RWPE1 (cell line): ENCODE results near the gene KLRK1.
"Not testable (repeated sequence)": the region's sequence is repeated elsewhere in the genome, so short reads cannot be mapped to it uniquely, and the experiment has no call there.

ENCODE experiments used
- CTCF ChIA-PET: fragments of 350-600 bp; sonication (Branson Sonifier 250); formaldehyde crosslinking; extraction: SDS; loops from one replicate; lab custom pipeline; 2021; lab: Yijun Ruan, JAX
- POLR2A ChIA-PET: fragments of 400-600 bp; formaldehyde crosslinking; extraction: SDS; loops from one replicate; lab custom pipeline; 2020; ENCODE audit warnings: antibody characterized with exemption; ENCODE audit not compliant: low non-redundant PET; lab: Yijun Ruan, JAX
- DNase-seq: peaks from one replicate; pipeline ENCODE4 v3.0.0; 2012; ENCODE audit warnings: low spot score
- H3K27ac ChIP-seq: fragments of 450-650 bp; 2 replicates; pipeline ENCODE4 v1.5.1; 2017
- CTCF ChIP-seq: fragments of 450-650 bp; conservative IDR thresholded peaks from 2 replicates; pipeline ENCODE4 v1.5.1; 2017; ENCODE audit warnings: low read depth, mild to moderate bottlenecking

Gene KLRK1

DNA sequence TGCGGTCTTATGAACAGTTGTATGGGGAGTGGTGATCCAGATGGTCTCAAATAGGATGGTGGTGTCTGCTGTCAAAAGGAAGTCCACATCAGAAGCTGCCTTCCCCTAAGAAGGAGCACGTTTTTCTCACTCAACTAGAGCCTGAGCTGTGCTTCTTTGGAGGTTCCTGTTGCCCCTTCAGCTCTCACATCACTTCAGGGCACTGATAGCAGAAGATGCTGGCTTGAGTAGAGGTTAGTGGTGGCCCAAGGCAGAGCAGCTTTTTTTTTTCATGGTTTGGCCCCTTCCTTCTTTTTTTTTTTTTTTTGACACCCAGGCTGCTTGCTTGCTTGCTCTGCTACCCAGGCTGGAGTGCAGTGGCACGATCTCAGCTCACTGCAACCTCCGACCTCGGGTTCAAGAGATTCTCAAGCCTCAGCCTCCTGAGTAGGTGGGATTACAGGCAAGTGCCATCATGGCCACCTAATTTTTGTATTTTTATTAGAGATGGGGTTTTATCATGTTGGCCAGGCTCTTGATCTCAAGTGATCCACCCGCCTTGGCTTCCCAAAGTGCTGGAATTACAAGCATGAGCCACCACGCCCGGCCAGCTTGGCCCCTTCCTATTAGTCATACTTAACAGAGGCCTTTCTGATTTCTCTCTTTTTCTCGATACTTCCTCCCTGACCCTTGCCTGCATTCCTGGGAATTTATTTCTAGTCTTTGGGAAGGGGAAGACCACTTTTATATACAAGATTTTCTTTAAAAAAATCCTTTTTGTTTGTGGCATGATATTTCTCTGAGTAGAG, 50.6 kb downstream of the KLRK1 start:
- ChIA-PET CTCF (interaction anchor here (1.4 kb wide), 1 partner anchor 27 kb away, joined by 4 read pairs; no protein-coding TSS in a partner anchor), POLR2A (no interaction called here)
- peak overlapping the region; percentile 53 for H3K27ac ChIP-seq
- DNase-seq, result peak; percentile 24
- no peak for TF ChIP-seq CTCF

DNA sequence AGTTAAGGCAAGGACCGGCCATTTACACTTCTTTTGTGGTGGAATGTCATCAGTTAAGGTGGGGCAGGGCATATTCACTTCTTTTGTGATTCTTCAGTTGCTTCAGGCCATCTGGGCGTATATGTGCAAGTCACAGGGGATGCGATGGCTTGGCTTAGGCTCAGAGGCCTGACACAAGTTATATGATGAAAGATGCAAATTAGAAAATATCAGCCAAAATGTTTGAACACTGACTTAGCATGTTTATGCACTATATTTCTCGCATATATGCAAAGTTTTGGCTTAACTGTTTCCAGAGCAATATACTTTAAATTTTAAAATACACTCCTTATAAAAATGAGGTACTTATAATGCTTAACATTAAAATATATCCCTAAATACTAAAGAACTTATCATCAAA, 51.4 kb downstream of the KLRK1 start:
- DNase-seq, POLR2A ChIA-PET, CTCF ChIA-PET, H3K27ac ChIP-seq: not testable (repeated sequence)

DNA sequence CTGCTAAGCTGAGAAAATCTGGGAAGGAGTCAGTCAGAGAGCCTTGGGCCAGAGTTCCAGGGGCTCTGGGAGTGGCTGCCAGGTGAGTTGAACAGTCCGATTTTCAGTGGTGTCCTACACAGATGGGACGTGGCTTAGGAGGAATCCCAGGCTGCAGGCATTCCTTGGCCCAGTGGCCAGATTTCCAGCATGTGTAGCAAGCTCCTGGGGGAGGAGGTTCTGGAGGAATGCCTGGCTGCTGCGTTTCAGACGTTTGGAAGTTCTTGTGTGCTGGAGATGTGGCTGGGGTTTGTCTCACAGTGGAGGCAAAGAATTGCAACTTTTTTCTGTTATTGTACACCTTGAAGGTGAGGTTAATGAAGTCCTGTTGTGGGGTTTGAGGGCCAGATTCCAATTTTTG, 53.6 kb downstream of the KLRK1 start:
- DNase-seq, CTCF ChIA-PET, H3K27ac ChIP-seq, POLR2A ChIA-PET: not testable (repeated sequence)

DNA sequence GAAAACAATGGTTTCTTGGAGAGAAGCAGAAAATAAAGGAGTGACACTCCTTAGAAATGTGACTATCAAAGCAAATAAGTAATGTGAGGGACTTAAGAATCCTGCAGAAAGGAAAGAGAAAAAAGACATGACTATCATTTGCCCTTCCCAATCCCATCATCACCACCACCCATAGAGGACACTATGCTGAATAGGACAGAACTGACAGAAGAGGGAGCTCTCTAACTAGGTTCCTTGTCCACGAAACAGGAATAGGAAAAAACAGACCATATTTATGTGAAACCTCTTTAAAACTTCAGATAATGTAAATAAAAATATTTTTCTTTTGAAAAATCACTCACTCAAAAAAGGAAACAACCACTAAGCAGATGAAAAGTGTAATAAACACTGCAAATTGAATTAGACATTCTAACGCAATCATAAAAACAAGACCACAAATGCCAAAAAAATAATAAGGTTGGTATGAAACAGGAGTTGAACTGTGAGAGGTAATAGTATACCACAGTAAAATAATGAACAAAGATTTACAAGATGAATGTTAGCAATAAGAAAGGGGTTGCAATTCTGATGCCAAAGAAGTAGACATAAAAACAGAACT, 58.1 kb downstream of the KLRK1 start:
- no peak overlapping the region for H3K27ac ChIP-seq
- DNase-seq, result peak; percentile 70
- POLR2A ChIA-PET, result no interaction called here
- CTCF ChIA-PET, result interaction anchor here (0.6 to 1.3 kb wide), 6 partner anchors 9 to 212 kb away, joined by 3 to 4 read pairs (median 4); no protein-coding TSS in a partner anchor
- TF ChIP-seq CTCF, result peak; percentile 52

GRCh38 chr12:10328691-10329090, 61.1 kb downstream of the KLRK1 start:
- H3K27ac ChIP-seq, DNase-seq, POLR2A ChIA-PET, CTCF ChIA-PET: not testable (repeated sequence)
